GM23338 (cell line): ENCODE data around the gene CDH4.

ENCODE experiments used
- CREB1 ChIP-seq: fragments of 250-450 bp; sonication (Bioruptor Pico); IDR thresholded peaks from 2 replicates; pipeline ENCODE4 v1.5.0; 2020; ENCODE audit warnings: low read depth, mild to moderate bottlenecking, moderate library complexity
- EZH2 ChIP-seq: fragments of 200-600 bp; sonication (generic); IDR thresholded peaks from one replicate; pipeline ENCODE4 v1.8.0; 2017; ENCODE audit warnings: antibody characterized with exemption, mild to moderate bottlenecking, low read depth; ENCODE audit not compliant: unreplicated experiment
- EZH2phosphoT487 ChIP-seq: fragments of 200-600 bp; sonication (generic); IDR thresholded peaks from one replicate; pipeline ENCODE4 v1.8.1; 2018; ENCODE audit warnings: antibody characterized with exemption; ENCODE audit not compliant: unreplicated experiment
- JUNB ChIP-seq: IDR thresholded peaks from one replicate; pipeline ENCODE4 v1.6.1; 2016; ENCODE audit warnings: antibody characterized with exemption; ENCODE audit not compliant: unreplicated experiment
- NANOG ChIP-seq: IDR thresholded peaks from 2 replicates; pipeline ENCODE4 v1.6.1; 2016; ENCODE audit warnings: antibody characterized with exemption, borderline replicate concordance
- POLR2AphosphoS5 ChIP-seq: IDR thresholded peaks from 2 replicates; pipeline ENCODE4 v1.6.1; 2016; ENCODE audit warnings: antibody characterized with exemption, low read depth
- STAT1 ChIP-seq: IDR thresholded peaks from one replicate; pipeline ENCODE4 v1.6.1; 2016; ENCODE audit warnings: antibody characterized with exemption; ENCODE audit not compliant: unreplicated experiment
- ZNF114 ChIP-seq: fragments of 250-450 bp; sonication (Bioruptor Pico); IDR thresholded peaks from 2 replicates; pipeline ENCODE4 v1.5.0; 2020; ENCODE audit warnings: mild to moderate bottlenecking, moderate library complexity
- ZNF331 ChIP-seq: fragments of 250-450 bp; sonication (Bioruptor Pico); IDR thresholded peaks from 2 replicates; pipeline ENCODE4 v1.5.0; 2020; ENCODE audit warnings: low read depth, mild to moderate bottlenecking, moderate library complexity
- TF ChIP-seq, protein P1 (sequence below), 2 experiments: fragments of 200-600 bp in 1 of 2; sonication (generic) in 1 of 2; conservative IDR thresholded peaks; 2 replicates each; pipeline versions ENCODE4 v1.5.1 to v1.6.1; 2016 to 2017; ENCODE audit warnings: antibody characterized with exemption in 2 of 2, low read depth in 2 of 2, mild to moderate bottlenecking in 2 of 2, moderate library complexity in 1 of 2
- TF ChIP-seq, protein P2 (sequence below): IDR thresholded peaks from 2 replicates; pipeline ENCODE4 v1.6.1; 2016; ENCODE audit warnings: antibody characterized with exemption
- TF ChIP-seq, protein P3 (sequence below): IDR thresholded peaks from one replicate; pipeline ENCODE4 v1.6.1; 2018; ENCODE audit warnings: antibody characterized with exemption; ENCODE audit not compliant: unreplicated experiment
- TF ChIP-seq, protein P4 (sequence below): fragments of 250-450 bp; sonication (Bioruptor Pico); IDR thresholded peaks from 2 replicates; pipeline ENCODE4 v1.5.0; 2020; ENCODE audit warnings: mild to moderate bottlenecking, moderate library complexity

DNA sequence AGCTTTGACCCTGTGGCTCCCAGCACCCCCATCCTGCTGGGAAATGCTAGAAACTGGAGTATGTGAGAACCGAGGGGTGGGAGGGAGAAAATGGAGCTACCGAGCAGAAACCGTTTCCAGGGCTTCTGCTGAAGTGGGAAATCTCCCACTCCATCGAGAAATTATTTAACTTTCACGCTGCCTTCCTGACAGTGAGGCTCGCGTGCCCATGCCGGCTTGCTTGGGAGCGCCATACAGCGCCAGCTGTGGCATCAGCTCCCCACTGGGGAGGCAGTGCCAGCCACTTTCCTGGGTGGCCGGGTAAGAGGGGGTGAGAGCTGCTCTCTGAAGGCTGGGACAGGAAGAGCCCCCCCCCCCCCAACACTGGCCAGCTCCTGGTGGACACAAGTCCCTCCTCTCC is 544.7 kb downstream of the CDH4 start:
- no peak for TF ChIP-seq EZH2
- TF ChIP-seq, protein P1, sequence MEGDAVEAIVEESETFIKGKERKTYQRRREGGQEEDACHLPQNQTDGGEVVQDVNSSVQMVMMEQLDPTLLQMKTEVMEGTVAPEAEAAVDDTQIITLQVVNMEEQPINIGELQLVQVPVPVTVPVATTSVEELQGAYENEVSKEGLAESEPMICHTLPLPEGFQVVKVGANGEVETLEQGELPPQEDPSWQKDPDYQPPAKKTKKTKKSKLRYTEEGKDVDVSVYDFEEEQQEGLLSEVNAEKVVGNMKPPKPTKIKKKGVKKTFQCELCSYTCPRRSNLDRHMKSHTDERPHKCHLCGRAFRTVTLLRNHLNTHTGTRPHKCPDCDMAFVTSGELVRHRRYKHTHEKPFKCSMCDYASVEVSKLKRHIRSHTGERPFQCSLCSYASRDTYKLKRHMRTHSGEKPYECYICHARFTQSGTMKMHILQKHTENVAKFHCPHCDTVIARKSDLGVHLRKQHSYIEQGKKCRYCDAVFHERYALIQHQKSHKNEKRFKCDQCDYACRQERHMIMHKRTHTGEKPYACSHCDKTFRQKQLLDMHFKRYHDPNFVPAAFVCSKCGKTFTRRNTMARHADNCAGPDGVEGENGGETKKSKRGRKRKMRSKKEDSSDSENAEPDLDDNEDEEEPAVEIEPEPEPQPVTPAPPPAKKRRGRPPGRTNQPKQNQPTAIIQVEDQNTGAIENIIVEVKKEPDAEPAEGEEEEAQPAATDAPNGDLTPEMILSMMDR (conservative IDR thresholded peaks at IDR 0.05; ENCODE audit: low read depth in 2 of 2), result no peak
- no peak for TF ChIP-seq JUNB
- no peak for TF ChIP-seq POLR2AphosphoS5
- TF ChIP-seq, protein P2, sequence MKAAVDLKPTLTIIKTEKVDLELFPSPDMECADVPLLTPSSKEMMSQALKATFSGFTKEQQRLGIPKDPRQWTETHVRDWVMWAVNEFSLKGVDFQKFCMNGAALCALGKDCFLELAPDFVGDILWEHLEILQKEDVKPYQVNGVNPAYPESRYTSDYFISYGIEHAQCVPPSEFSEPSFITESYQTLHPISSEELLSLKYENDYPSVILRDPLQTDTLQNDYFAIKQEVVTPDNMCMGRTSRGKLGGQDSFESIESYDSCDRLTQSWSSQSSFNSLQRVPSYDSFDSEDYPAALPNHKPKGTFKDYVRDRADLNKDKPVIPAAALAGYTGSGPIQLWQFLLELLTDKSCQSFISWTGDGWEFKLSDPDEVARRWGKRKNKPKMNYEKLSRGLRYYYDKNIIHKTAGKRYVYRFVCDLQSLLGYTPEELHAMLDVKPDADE, result no peak
- TF ChIP-seq STAT1, result no peak
- TF ChIP-seq, protein P3, sequence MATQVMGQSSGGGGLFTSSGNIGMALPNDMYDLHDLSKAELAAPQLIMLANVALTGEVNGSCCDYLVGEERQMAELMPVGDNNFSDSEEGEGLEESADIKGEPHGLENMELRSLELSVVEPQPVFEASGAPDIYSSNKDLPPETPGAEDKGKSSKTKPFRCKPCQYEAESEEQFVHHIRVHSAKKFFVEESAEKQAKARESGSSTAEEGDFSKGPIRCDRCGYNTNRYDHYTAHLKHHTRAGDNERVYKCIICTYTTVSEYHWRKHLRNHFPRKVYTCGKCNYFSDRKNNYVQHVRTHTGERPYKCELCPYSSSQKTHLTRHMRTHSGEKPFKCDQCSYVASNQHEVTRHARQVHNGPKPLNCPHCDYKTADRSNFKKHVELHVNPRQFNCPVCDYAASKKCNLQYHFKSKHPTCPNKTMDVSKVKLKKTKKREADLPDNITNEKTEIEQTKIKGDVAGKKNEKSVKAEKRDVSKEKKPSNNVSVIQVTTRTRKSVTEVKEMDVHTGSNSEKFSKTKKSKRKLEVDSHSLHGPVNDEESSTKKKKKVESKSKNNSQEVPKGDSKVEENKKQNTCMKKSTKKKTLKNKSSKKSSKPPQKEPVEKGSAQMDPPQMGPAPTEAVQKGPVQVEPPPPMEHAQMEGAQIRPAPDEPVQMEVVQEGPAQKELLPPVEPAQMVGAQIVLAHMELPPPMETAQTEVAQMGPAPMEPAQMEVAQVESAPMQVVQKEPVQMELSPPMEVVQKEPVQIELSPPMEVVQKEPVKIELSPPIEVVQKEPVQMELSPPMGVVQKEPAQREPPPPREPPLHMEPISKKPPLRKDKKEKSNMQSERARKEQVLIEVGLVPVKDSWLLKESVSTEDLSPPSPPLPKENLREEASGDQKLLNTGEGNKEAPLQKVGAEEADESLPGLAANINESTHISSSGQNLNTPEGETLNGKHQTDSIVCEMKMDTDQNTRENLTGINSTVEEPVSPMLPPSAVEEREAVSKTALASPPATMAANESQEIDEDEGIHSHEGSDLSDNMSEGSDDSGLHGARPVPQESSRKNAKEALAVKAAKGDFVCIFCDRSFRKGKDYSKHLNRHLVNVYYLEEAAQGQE, result no peak
- no peak for TF ChIP-seq CREB1 (CRISPR knock-in tag)
- no peak for TF ChIP-seq EZH2phosphoT487
- no peak for TF ChIP-seq NANOG
- no peak for TF ChIP-seq ZNF331 (CRISPR knock-in tag)
- TF ChIP-seq ZNF114 (CRISPR knock-in tag), result no peak
- TF ChIP-seq, protein P4, sequence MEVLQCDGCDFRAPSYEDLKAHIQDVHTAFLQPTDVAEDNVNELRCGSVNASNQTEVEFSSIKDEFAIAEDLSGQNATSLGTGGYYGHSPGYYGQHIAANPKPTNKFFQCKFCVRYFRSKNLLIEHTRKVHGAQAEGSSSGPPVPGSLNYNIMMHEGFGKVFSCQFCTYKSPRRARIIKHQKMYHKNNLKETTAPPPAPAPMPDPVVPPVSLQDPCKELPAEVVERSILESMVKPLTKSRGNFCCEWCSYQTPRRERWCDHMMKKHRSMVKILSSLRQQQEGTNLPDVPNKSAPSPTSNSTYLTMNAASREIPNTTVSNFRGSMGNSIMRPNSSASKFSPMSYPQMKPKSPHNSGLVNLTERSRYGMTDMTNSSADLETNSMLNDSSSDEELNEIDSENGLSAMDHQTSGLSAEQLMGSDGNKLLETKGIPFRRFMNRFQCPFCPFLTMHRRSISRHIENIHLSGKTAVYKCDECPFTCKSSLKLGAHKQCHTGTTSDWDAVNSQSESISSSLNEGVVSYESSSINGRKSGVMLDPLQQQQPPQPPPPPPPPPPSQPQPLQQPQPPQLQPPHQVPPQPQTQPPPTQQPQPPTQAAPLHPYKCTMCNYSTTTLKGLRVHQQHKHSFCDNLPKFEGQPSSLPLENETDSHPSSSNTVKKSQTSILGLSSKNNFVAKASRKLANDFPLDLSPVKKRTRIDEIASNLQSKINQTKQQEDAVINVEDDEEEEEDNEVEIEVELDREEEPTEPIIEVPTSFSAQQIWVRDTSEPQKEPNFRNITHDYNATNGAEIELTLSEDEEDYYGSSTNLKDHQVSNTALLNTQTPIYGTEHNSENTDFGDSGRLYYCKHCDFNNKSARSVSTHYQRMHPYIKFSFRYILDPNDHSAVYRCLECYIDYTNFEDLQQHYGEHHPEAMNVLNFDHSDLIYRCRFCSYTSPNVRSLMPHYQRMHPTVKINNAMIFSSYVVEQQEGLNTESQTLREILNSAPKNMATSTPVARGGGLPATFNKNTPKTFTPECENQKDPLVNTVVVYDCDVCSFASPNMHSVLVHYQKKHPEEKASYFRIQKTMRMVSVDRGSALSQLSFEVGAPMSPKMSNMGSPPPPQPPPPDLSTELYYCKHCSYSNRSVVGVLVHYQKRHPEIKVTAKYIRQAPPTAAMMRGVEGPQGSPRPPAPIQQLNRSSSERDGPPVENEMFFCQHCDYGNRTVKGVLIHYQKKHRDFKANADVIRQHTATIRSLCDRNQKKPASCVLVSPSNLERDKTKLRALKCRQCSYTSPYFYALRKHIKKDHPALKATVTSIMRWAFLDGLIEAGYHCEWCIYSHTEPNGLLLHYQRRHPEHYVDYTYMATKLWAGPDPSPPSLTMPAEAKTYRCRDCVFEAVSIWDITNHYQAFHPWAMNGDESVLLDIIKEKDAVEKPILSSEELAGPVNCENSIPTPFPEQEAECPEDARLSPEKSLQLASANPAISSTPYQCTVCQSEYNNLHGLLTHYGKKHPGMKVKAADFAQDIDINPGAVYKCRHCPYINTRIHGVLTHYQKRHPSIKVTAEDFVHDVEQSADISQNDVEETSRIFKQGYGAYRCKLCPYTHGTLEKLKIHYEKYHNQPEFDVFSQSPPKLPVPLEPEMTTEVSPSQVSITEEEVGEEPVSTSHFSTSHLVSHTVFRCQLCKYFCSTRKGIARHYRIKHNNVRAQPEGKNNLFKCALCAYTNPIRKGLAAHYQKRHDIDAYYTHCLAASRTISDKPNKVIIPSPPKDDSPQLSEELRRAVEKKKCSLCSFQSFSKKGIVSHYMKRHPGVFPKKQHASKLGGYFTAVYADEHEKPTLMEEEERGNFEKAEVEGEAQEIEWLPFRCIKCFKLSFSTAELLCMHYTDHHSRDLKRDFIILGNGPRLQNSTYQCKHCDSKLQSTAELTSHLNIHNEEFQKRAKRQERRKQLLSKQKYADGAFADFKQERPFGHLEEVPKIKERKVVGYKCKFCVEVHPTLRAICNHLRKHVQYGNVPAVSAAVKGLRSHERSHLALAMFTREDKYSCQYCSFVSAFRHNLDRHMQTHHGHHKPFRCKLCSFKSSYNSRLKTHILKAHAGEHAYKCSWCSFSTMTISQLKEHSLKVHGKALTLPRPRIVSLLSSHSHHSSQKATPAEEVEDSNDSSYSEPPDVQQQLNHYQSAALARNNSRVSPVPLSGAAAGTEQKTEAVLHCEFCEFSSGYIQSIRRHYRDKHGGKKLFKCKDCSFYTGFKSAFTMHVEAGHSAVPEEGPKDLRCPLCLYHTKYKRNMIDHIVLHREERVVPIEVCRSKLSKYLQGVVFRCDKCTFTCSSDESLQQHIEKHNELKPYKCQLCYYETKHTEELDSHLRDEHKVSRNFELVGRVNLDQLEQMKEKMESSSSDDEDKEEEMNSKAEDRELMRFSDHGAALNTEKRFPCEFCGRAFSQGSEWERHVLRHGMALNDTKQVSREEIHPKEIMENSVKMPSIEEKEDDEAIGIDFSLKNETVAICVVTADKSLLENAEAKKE (CRISPR knock-in tag), result no peak
